Endothelial cell of hepatic sinusoid (primary cell): Measurements from ENCODE around the gene PBX1.
"Not testable (repeated sequence)": the region's sequence is repeated elsewhere in the genome, so short reads cannot be mapped to it uniquely, and the experiment has no call there.

Experiments
- in situ Hi-C: cut with HindIII; loops from 2 replicates; pipeline ENCODE4 v1.10.0; 2017; ENCODE audit warnings: low sequenced_read_pairs

PBX1 gene

DNA sequence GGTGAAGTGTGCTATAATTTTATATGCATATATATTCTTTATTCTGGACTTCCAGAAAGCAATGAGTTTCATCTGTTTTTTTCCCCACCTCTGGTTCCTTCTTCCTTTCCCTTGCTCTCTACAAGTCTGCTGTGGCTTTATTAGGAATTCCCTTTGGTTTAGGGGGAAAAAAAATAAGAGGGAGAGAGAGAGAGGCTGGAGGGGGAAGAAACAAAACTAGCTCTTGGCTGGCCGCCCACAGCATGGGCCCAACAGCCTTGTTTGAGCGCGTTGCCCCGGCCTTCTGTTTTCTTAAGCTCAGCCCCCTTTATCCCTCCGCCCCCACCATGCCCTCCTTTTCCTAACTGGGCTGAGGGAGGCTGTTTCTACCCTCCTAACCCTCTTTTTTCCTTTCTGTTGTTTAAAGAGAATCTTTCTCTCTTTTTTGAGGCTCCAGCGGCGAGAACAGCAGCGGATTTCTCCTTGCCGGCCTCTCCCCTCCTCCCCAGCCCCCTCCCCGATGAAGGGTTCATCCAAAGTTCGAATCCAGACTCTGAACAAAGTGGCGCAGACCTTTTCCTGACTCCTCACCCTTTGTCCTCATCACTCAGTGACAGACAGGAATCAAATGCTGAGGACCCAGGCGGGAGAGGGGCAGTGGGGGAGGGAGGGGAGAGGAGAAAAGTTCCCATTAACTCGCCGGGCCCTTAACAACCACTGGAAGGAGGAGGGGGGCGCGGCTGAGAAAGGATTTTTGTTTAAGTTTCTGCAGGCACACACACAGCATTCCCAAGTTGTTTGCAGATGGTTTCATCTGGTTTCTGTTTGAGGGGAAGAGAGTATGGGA, 29.7 kb downstream of the PBX1 start:
- in situ Hi-C loops = no loop called here

DNA sequence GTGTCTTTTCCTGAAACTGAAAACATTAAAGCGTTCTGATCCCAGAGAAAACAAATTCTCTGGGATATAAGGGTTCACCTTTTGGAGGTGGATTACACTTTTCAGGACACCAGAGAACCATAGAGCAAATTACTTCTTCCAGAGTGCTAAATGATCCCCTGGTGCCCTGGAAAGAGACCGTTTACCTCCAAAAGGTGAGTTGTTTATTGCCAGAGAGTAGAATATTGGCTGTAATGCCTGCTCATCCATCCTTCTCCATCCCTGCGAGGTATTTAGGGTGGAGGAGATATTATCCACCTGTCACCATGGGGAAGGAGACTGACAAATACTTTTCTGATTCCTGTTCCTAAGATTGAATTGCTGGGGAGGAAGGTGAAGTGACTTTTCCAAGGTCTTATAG, 30.4 kb downstream of the PBX1 start:
- in situ Hi-C loops = no loop called here

GRCh38 chr1:164589961-164590507, 31.1 kb downstream of the PBX1 start:
- in situ Hi-C loops = loop anchor here (5.0 kb wide), 1 partner anchor 33 kb away; the partner anchor contains the start of gene PBX1

- in situ Hi-C loops = loop anchor here (5.0 kb wide), 1 partner anchor 33 kb away; the partner anchor contains the start of gene PBX1
Observed at GRCh38 chr1:164590592-164590991, 31.6 kb downstream of the PBX1 start.

GRCh38 chr1:164591858-164592257, 32.9 kb downstream of the PBX1 start:
- in situ Hi-C loops = loop anchor here (5.0 kb wide), 1 partner anchor 35 kb away; the partner anchor contains the start of gene PBX1

- in situ Hi-C loops = loop anchor here (5.0 kb wide), 1 partner anchor 35 kb away; the partner anchor contains the start of gene PBX1
Observed at GRCh38 chr1:164592634-164593033, 33.6 kb downstream of the PBX1 start.

GRCh38 chr1:164595212-164595611, 36.2 kb downstream of the PBX1 start:
- in situ Hi-C loops = no loop called here

DNA sequence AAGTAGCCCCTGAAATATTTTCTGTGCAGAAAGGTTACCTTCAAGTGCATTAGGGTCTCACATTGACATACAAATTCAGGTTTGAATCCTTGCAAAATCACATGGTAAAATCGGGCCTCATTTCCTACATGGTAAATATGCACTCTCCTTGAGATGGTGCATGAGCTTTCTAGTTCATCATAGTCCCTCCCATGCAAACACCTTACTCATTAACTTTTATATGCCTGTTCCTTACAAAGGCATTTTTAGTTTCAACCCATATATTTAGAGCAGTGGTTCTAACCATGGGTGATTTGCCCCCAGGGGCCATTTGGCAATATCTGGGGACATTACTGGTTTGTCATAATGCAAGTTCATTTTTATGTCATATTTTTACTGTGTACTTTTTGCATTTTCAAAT, 37.2 kb downstream of the PBX1 start:
- in situ Hi-C loops = no loop called here

DNA sequence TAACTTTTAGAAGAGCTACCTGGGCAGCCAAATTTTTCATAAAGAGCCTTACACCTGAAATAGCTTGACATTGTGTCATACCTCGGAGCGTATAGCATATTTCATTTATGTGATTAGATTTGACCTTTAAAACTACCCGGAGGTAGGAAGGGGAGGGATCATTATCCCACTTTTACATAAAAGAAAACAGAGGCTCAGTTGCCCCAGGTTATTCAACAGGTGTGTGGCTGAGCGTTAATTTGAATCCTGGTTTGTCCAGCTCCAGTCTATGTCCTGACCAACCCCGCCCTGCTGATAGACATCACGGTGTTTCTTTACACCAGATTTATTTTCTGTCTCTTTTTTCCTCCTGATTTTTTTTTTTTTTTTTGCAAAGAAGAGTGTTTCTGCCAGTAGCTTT, 39.7 kb downstream of the PBX1 start:
- in situ Hi-C loops = no loop called here

DNA sequence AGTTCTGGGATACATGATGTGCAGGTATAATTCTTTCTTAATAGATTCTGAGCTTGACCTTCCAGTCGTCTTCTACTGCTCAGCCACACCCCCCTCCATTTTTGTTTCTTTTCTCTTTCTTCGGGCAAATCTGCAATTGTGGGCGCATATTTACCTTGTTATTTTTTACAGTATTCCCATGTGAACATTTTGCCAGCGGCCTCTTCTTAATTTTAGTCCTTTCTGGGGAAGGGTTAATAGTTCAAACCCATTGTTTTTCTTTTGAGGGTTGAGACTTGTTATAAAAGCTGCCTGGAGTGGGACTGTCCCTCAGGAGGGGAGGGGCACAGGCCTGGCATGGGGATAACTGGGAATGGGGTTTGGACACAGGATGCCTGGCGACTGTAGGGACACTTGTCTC, 40.3 kb downstream of the PBX1 start:
- in situ Hi-C loops = no loop called here

DNA sequence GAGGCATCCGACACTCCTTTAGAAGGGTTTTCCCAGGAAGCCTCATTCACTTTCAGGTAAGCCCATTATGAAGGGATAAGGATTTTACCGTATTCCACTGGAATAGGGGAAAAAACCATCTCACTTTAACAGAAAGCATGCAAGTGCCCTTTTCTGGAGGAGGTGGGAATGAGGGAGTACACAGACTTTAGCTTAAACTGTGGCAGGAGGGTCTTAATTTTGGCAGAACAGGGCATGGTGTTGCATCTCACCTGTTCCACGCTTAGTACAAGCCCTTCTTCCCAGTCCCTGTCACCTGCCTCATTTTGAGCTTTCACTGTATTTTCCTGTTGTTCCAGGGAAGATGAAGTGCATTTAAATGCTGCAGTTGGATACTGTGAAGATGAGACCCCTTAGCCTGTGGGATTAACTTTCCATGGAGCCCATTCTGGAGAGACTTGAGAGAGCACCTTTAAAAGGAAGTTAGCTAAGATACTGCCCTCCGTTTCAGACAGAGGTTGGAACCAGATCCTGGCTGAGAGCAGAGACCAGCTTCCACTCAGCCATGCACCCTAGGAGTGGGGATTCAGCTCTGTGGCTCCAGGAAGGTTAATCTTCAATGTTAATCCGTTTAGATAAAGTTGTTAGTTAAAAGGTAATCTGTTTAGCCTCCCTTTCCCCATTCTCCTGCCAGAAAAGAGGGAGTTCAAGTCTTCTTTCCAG, 42.6 kb downstream of the PBX1 start:
- in situ Hi-C loops = no loop called here

DNA sequence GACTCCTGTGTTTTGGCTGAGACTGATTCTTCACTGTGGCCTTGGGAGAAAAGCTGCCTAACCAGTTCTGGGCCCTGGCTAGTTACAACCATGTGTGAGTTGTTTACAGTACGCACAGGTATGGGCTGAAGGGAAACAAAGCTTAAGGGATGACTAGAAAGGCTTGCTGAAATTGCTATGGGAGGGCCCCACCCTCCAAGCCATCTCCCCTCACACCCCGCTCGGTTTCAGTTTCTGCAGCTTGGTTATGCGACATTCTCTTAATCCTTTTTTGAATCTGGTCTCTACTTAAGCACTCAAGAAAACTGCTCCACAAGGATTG, 43.1 kb downstream of the PBX1 start:
- in situ Hi-C loops = no loop called here

DNA sequence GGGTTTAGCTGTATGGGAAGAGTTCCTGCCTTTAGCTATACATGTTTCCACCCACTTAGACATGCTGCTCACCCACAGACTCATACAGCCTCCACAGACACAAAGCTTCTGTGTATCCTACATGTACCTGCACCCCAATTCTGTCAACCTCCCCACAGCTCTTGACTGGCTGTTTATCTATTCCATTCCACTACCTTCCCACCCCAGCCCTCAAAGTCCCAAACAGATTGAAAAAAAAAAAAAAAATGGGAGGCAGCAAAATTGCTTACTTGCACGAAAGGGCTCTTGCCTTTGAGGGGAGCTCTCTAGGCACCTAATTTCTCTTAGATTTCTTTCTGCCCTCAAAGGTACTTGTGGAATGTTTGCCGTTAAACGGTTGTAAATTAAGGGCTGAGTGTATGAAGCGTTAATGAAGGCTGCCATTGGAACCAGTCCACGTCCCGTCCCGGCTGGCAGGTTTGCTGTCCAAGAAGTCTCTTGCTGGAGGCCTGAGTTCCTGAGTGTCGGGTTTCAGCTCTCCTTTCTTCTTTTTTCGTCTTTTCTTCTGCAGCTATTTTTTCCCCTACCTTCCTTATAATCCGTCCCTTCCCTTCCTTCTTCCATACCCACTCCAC, 43.6 kb downstream of the PBX1 start:
- in situ Hi-C loops = no loop called here

- in situ Hi-C loops = not testable (repeated sequence)
Observed at GRCh38 chr1:164603805-164604204, 44.8 kb downstream of the PBX1 start.

DNA sequence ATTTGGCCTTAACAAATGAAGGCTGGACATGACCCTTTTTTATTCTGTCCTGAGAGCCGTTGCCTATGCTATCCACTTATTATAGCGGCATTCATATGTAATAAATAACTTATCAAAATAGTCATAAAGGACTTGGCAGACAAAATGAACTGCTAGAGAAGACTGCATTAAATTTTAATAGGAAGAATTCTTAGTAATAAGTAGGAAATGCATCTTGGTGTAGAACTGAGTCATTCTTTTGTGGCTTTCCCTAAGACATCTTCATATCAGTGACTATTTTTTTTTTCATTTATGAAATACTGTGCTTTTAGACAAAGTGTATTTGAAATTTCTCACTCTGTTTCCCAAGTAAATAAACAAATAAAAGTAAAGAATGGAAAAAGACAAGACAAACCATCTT, 45.6 kb downstream of the PBX1 start:
- in situ Hi-C loops = no loop called here

GRCh38 chr1:164605254-164606091, 46.5 kb downstream of the PBX1 start:
- in situ Hi-C loops = no loop called here

- in situ Hi-C loops = no loop called here
Observed at GRCh38 chr1:164607351-164607750, 48.4 kb downstream of the PBX1 start.

DNA sequence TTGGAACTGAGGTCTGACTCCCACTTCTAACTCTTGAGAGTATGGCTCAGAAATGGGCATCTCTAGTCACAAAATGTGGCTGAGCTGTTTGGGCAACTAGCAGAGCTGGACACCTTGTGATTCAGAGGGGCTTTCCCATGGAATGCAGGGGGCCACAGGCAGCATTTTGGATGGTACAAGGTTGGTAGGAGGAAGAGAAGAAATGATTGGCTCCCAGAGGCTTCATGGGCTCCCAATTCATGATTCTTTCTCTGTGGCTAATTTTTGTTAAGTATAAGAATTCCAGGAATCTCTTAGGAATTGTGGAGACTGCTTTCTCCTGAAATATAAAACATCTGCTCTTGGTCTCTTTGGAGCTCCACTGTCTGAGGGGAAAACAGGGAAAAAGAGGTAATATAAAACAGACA, 49.7 kb downstream of the PBX1 start:
- in situ Hi-C loops = no loop called here

- in situ Hi-C loops = no loop called here
Observed at GRCh38 chr1:164609089-164609488, 50.1 kb downstream of the PBX1 start.

DNA sequence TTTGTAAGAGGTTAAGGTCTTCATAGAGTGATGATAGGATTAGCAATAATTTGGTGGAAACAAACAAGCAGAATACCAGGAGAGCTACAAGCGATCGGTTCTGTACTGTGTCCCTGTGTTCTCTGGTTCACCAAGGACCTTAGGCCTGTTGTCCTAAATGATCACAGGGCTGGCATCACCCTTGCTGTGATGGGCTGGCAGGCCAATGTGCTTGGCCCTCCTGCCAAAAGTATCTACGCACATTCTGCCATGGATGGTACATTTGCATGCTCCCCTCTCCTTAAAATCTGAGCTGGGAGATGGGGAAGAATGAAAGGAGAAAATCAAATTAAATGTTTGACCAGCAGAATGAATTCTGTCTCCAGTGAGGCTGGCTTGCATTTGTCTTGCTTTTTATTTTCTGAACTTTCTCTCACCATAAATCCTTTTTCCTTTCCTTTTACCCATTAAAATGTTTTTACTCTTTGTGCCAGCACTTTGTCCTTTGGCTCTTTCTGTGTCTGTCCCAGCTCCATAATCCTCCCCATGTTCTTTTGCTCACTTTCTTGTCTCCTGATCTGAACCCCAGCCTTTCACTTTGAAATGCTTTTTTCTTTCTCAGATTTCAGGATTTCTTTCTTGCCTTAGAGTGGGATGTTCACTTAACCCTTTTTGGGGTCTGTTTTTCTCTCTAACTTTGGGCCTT, 51.7 kb downstream of the PBX1 start:
- in situ Hi-C loops = no loop called here
